Fibroblast of the aortic adventitia (primary cell): ENCODE measurements around the gene COMMD2. TPM values are rescaled to one million over a fixed set of nuclear protein-coding genes. Genes with fewer than 3 reads are reported as not detected.

Experiments
- DNase-seq: peaks from one replicate; pipeline ENCODE4 v3.0.0-alpha.2; 2010; ENCODE audit warnings: low read depth
- H3K4me3 ChIP-seq: 2 replicates; pipeline ENCODE4 v1.5.1; 2011; ENCODE audit warnings: low read depth, mild to moderate bottlenecking, control low read depth, low read length, moderate library complexity
- CTCF ChIP-seq: IDR thresholded peaks from 2 replicates; pipeline ENCODE4 v1.5.1; 2011; ENCODE audit warnings: mild to moderate bottlenecking, low read length, control low read depth, inconsistent platforms; ENCODE audit not compliant: insufficient read depth
- total RNA-seq: library from RNA; depleted of rRNA; stranded (reverse); fragments of >200 nt; gene quantifications from 2 replicates; pipeline ENCODE4 v1.2.3, GENCODE V29; 2012; ENCODE audit warnings: low replicate concordance

Gene COMMD2
- total RNA-seq, 1 donor, result 42.7 TPM

DNA sequence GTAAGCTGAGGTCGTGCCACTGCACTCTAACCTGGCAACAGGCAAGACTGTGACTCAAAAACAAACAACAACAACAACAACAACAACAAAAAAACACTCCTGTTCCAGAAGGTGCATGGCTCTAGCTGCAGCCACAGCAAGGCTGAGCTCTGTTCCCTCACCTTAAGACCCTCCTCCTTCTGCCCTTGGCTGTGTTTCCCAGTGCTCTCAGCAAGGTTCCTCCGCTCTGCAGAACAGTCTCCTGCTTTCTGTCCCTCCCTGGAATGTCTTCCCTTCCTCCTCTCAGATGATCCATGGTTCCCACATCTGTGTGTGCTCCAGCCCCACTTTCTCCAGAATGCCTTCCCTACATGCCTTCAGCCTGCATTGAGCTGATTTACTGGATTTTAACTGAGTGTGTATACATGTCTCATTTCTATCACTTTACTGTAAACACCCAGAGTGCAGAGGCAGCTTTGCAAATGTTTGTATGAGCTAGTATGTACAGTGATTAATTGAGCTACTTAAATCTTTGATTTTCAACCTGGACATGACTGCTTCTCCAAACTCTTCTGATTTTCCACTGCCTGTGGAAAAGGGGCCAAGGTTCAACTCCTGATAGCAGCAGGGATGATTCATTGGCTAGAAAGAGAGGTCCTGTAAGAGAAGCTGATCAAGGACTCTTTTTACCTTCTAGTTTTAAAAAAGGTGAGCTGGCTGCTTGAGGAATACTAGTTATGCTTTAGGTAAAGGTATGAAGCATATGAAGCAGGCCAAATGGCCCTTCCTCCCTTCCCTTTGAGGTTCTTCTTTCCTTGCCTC is 25.3 kb upstream of the COMMD2 start:
- no peak overlapping the region for H3K4me3 ChIP-seq
- TF ChIP-seq CTCF, result no peak
- no peak for DNase-seq

DNA sequence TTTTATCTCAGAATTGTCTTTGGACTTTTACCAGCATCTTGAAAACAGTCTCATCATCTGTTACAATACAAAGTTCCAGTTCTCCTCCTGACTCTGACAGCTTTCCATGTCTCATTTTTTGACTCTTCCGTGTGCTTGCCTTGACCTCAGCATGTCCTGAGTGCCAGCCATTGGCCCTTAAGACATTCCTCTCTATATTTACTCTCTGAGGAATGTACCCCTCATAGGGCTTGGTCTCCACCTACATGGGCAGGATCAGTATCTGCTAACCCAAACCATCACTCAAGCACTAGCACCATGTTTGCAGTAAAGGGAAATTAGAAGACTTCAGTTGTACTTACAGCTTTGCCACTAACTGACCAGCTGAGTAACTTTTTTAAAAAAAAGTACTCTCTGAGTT is 23.9 kb upstream of the COMMD2 start:
- no peak overlapping the region for H3K4me3 ChIP-seq
- DNase-seq, result no peak
- no peak for TF ChIP-seq CTCF

DNA sequence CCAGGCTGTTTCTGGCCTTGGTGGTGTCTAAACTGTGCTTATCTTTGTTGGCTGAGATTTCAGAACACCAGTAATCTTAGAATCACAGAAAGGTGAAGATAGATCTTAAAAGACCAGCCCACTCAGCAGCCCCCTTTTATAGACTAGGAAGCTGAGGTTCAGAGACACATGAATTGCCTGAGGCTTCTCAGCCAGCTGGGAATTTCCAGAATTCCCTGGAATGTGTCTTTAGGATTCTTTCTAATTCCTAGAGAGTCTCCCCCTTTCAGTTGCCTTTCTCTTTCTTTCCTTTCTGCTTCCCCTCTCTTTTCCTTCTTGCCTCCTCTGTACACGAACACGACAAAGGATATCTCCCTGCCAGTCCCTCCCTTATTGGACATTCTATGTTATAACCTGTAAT is 20.6 kb upstream of the COMMD2 start:
- no peak for TF ChIP-seq CTCF
- no peak overlapping the region for H3K4me3 ChIP-seq
- no peak for DNase-seq

DNA sequence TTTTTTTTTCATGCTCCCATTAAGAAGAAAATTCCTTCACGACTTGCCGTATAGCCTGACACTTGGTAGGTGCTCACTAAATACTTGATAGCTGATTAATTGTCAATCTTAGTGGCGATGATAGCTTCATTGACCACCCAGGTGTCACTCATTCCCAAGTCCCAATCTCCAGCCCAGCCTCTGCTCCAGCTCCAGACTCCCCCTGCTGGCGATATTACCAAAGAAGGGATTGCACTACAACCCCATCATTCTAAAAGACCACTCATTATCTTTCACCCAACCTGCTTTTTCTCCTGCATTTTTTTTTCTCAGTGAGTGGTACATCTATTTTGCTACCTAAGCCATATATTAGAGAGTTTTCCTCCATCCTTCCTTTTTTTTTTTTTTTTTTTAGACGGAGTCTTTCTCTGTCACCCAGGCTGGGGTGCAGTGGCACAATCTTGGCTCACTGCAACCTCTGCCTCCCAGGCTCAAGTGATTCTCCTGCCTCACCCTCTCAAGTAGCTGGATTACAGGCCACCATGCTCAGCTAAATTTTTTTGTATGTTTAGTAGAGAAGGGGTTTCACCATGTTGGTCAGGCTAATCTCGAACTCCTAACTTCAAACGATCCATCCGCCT is 19.5 kb upstream of the COMMD2 start:
- DNase-seq, result peak; percentile 41
- TF ChIP-seq CTCF, result peak; percentile 83
- H3K4me3 ChIP-seq, result no peak overlapping the region

DNA sequence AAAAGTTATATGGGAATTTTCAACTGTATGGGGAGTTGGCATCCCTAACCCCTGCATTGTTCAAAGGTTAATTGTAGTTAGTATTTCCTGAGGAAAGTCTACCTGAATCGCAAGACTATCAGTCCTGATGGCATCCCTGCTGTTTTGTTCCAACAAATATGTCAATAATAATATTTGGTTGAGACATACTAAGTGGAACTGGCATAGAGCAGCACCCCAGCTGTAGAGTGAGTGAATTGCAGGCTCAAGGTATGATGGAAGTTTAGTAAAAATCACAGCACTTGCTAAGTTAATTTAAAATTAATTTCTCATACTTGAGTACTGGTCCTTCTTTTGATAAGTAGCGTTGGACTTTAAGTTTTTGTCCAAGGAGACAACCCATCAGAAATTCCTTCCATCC is 18.0 kb upstream of the COMMD2 start:
- no peak for DNase-seq
- no peak for TF ChIP-seq CTCF
- no peak overlapping the region for H3K4me3 ChIP-seq

DNA sequence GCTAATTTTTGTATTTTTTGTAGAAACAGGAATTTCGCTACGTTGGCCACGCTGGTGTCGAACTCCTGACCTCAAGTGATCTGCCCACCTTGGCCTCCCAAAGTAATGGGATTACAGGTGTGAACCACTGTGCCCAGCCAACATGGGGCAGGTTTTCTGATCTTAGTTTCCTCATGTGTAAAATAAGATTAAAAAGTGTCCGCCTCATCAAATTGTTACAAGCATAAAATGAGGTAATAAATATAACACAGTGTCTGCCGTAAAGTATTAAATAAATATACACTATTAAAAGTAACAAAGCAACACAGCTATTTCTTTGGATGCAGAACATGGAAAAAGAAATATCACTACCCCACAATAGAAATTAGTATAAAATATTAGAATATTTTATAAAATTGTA is 16.4 kb upstream of the COMMD2 start:
- no peak for DNase-seq
- TF ChIP-seq CTCF, result no peak
- H3K4me3 ChIP-seq, result no peak overlapping the region

GRCh38 chr3:149767720-149768119 is 15.4 kb upstream of the COMMD2 start:
- TF ChIP-seq CTCF, result no peak
- no peak for DNase-seq
- no peak overlapping the region for H3K4me3 ChIP-seq
